Keratinocyte (primary cell): ENCODE measurements around the gene TAGLN2. TPM values are rescaled to one million over a fixed set of nuclear protein-coding genes. Genes with fewer than 3 reads are reported as not detected.

ENCODE experiments used
- DNase-seq: peaks from one replicate; pipeline ENCODE4 v3.0.0-alpha.2; 2011; ENCODE audit warnings: low read depth, missing footprints, low spot score
- FAIRE-seq: peaks from 2 replicates; lab custom pipeline; 2011; peaks lifted over from hg19 to GRCh38; lab: Jason Lieb, UNC
- H2AFZ ChIP-seq: 2 replicates; pipeline ENCODE4 v1.6.0; 2012; ENCODE audit warnings: low read length, control low read depth, inconsistent platforms; ENCODE audit not compliant: control insufficient read depth
- H3K27ac ChIP-seq: 2 replicates; pipeline ENCODE4 v1.5.1; 2011; ENCODE audit warnings: low read length; ENCODE audit not compliant: control insufficient read depth, insufficient read depth
- H3K27me3 ChIP-seq: 3 replicates; pipeline ENCODE4 v1.6.0; 2011; ENCODE audit warnings: low read length; ENCODE audit not compliant: control insufficient read depth, insufficient read depth; ENCODE audit errors: extremely low read depth
- H3K36me3 ChIP-seq, 2 experiments: 2 replicates in 1 of 2; 3 replicates in 1 of 2; pipeline ENCODE4 v1.5.1; 2011; ENCODE audit warnings: low read length in 2 of 2, mild to moderate bottlenecking in 1 of 2; ENCODE audit not compliant: control insufficient read depth in 2 of 2, insufficient read depth in 2 of 2; ENCODE audit errors: extremely low read depth in 1 of 2
- H3K4me1 ChIP-seq: 3 replicates; pipeline ENCODE4 v1.5.1; 2011; ENCODE audit warnings: low read length; ENCODE audit not compliant: control insufficient read depth, insufficient read depth; ENCODE audit errors: extremely low read depth
- H3K4me2 ChIP-seq: 3 replicates; pipeline ENCODE4 v1.6.0; 2011; ENCODE audit warnings: low read depth, low read length; ENCODE audit not compliant: control insufficient read depth, insufficient read depth; ENCODE audit errors: extremely low read depth
- H3K4me3 ChIP-seq, 3 experiments: fragments of 200-600 bp in 1 of 3; sonication (generic) in 1 of 3; 2 replicates in 2 of 3; 3 replicates in 1 of 3; pipeline ENCODE4 v1.5.1; 2011 to 2016; ENCODE audit warnings: low read length in 3 of 3, mild to moderate bottlenecking in 3 of 3, control low read depth in 2 of 3, inconsistent platforms in 1 of 3, low read depth in 1 of 3, mixed read lengths in 1 of 3, mixed run types in 1 of 3, moderate library complexity in 1 of 3; ENCODE audit not compliant: control insufficient read depth in 2 of 3, insufficient read depth in 2 of 3; ENCODE audit errors: extremely low read depth in 1 of 3
- H3K79me2 ChIP-seq: 2 replicates; pipeline ENCODE4 v1.6.0; 2012; ENCODE audit warnings: low read length; ENCODE audit not compliant: control insufficient read depth, insufficient read depth
- H3K9ac ChIP-seq: 3 replicates; pipeline ENCODE4 v1.6.0; 2011; ENCODE audit warnings: low read length; ENCODE audit not compliant: control insufficient read depth, insufficient read depth; ENCODE audit errors: extremely low read depth
- H3K9me1 ChIP-seq: 3 replicates; pipeline ENCODE4 v1.6.0; 2011; ENCODE audit warnings: low read length; ENCODE audit not compliant: control insufficient read depth, insufficient read depth; ENCODE audit errors: extremely low read depth
- H3K9me3 ChIP-seq: 2 replicates; pipeline ENCODE4 v1.5.1; 2012; ENCODE audit warnings: low read depth, low read length; ENCODE audit not compliant: control insufficient read depth
- H4K20me1 ChIP-seq: 3 replicates; pipeline ENCODE4 v1.6.0; 2011; ENCODE audit warnings: low read length; ENCODE audit not compliant: control insufficient read depth, insufficient read depth; ENCODE audit errors: extremely low read depth
- CTCF ChIP-seq, 3 experiments: IDR thresholded peaks in 1 of 3; conservative IDR thresholded peaks in 1 of 3; optimal IDR thresholded peaks in 1 of 3; 2 replicates in 2 of 3; 3 replicates in 1 of 3; pipeline versions ENCODE3 to v1.5.1; 2011; ENCODE audit warnings: low read length in 3 of 3, mild to moderate bottlenecking in 3 of 3, moderate library complexity in 2 of 3, control low read depth in 1 of 3, inconsistent platforms in 1 of 3; ENCODE audit not compliant: insufficient read depth in 2 of 3; ENCODE audit errors: extremely low read depth in 1 of 3
- EZH2 ChIP-seq: IDR thresholded peaks from one replicate; pipeline ENCODE4 v1.6.1; 2012; ENCODE audit warnings: inconsistent platforms, mild to moderate bottlenecking, low read length, moderate library complexity
- dilution Hi-C: fragments of 300-500 bp; cut with MboI; formaldehyde crosslinking; loops from one replicate; pipeline ENCODE4 v1.7.0; 2020; ENCODE audit warnings: low sequenced_read_pairs; ENCODE audit not compliant: extremely low pct_ligation_motif_present
- polyA plus RNA-seq, 5 experiments: library from polyadenylated mRNA; depleted of rRNA in 3 of 5; stranded (reverse) in 3 of 5; stranded (forward) in 1 of 5; unstranded in 1 of 5; fragments of >200 nt; gene quantifications; 1 replicate in 1 of 5; 2 replicates in 3 of 5; 3 replicates in 1 of 5; pipeline versions ENCODE4 v1.2.1 to v1.2.3, GENCODE V29; 2011 to 2012; ENCODE audit warnings: missing spikeins in 2 of 5, low read depth in 1 of 5, low replicate concordance in 1 of 5

The TAGLN2 gene
- polyA plus RNA-seq, 1 donor (not counting 4 experiments of a cell fraction or from before 2014, with no cell fraction given): 709 TPM

- Histone ChIP-seq H2AFZ (no peak overlapping the region), H3K4me2 (peak overlapping the region; percentile 65), H3K4me1 (peaks cover 52% of the 10 kb centered on the region), H3K36me3 (peaks cover 6 to 10% of the 10 kb centered on the region in 2 experiments), H3K9me1 (no peaks in the 10 kb centered on the region), H3K27ac (peak overlapping the region; percentile 85), H3K9ac (peak overlapping the region; percentile 39), H3K79me2 (no peaks in the 10 kb centered on the region), H4K20me1 (no peaks in the 10 kb centered on the region), H3K9me3 (no peaks in the 10 kb centered on the region), H3K4me3 (no peak overlapping the region), H3K27me3 (no peaks in the 10 kb centered on the region)
- TF ChIP-seq EZH2: no peak
- no peak for TF ChIP-seq CTCF (optimal IDR thresholded peaks at IDR 0.05 in 1 of 3, IDR thresholded peaks at IDR 0.05 in 1 of 3, conservative IDR thresholded peaks at IDR 0.05 in 1 of 3; ENCODE audit: extremely low read depth in 1 of 3, insufficient read depth in 2 of 3, low read length in 3 of 3)
- FAIRE-seq (peak; percentile 94), DNase-seq (no peak)
- dilution Hi-C loops: no loop called here
Measured at GRCh38 chr1:159933347-159933746, 8.0 kb upstream of the TAGLN2 start.

- dilution Hi-C loops: no loop called here
- peak overlapping the region; percentile 85 for H3K27ac ChIP-seq
- no peaks in the 10 kb centered on the region for H3K27me3 ChIP-seq
- no peaks in the 10 kb centered on the region for H3K9me1 ChIP-seq
- no peak overlapping the region for H2AFZ ChIP-seq
- FAIRE-seq (peak; percentile 80), DNase-seq (no peak)
- H3K4me1 ChIP-seq: peaks cover 45% of the 10 kb centered on the region
- TF ChIP-seq EZH2 (no peak), CTCF (optimal IDR thresholded peaks at IDR 0.05 in 1 of 3, IDR thresholded peaks at IDR 0.05 in 1 of 3, conservative IDR thresholded peaks at IDR 0.05 in 1 of 3; ENCODE audit: extremely low read depth in 1 of 3, insufficient read depth in 2 of 3, low read length in 3 of 3) (peak in 1 of 3 experiments; percentile 15)
- no peak overlapping the region for H3K4me3 ChIP-seq
- H3K9me3 ChIP-seq: no peaks in the 10 kb centered on the region
- no peaks in the 10 kb centered on the region for H3K79me2 ChIP-seq
- H3K36me3 ChIP-seq: peaks cover 6 to 14% of the 10 kb centered on the region in 2 experiments
- no peaks in the 10 kb centered on the region for H4K20me1 ChIP-seq
- peak overlapping the region; percentile 65 for H3K4me2 ChIP-seq
- H3K9ac ChIP-seq: peak overlapping the region; percentile 39
Measured at GRCh38 chr1:159932296-159933285, 7.3 kb upstream of the TAGLN2 start.
